ENCODE measurements around the gene NPRL2.
A peak's percentile ranks its signal among the peaks of the same experiment; 100 is the strongest.

Gene NPRL2

GRCh38 chr3:50303013-50303815 is 47.4 kb downstream of the NPRL2 start, which contains the start of gene HYAL1:
TSS of gene HYAL1 (minus strand) at chr3:50303574. CDS start at chr3:50302956, 618 bp downstream.
- no peak for DNase-seq

GRCh38 chr3:50302095-50303012 is 48.2 kb downstream of the NPRL2 start:
- no peak for DNase-seq

- no peak for DNase-seq
These were observed 49.8 kb downstream of the NPRL2 start for GRCh38 chr3:50300681-50301254.

GRCh38 chr3:50299929-50300680 is 50.5 kb downstream of the NPRL2 start:
- DNase-seq: no peak

- no peak for DNase-seq
These were observed 51.0 kb downstream of the NPRL2 start for GRCh38 chr3:50299638-50299928.

- DNase-seq: peak; percentile 98
These were observed 51.5 kb downstream of the NPRL2 start, which contains the start of the genes HYAL3 and NAA80 for GRCh38 chr3:50298836-50299637. TSS of gene HYAL3 (minus strand) at chr3:50299405. CDS start at chr3:50295602, 3,803 bp downstream. TSS of gene NAA80 (minus strand) at chr3:50299405. CDS start at chr3:50297463, 1,942 bp downstream.

GRCh38 chr3:50297896-50298725 is 52.5 kb downstream of the NPRL2 start:
- no peak for DNase-seq

GRCh38 chr3:50297384-50297775 is 53.2 kb downstream of the NPRL2 start:
- DNase-seq: no peak
